ENCODE results near the gene IMP3. TPM values are rescaled to one million over a fixed set of nuclear protein-coding genes. Genes with fewer than 3 reads are reported as not detected.

Gene IMP3
- total and polyA plus RNA-seq, 2 donors (not counting 3 experiments of a cell fraction or from before 2014, with no cell fraction given): 41.3 to 64.0 TPM

DNA sequence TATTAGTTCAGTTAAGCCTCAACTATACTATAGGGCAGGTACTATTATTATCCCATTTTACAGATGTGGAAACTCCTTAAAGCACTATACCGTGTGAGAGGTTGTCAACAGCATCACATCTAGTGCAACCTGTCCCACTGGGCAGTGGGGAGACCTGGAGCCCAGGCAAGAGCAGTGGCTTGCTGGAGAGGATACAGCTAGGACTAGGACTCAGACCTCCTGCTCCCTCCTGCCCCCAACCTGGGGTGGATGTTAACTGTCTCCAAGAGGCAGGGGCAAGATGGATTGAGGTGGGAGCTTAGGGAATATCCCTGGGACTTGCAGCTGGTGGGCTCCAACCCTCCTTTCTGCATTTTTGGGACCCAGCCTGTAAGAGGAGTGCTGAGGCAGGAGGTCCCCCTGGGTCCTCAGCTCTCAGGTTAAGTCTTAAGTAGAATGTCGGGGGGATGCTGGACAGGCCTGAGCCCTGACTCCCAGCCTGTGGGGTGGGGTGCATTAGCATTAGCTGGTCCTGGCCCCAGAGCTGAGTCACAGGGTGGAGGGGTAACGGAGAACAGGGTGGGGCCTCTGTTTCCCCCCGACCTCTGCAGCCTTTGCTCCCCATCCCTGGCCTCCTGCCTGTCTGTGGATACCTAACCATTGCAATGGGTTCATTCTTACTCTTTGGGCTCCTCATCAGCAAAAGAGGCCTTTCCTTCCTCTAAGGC, 14.3 kb upstream of the IMP3 start:
- DNase-seq (ENCODE audit: low read depth, low spot score) (no peak), FAIRE-seq (no peak)
- TF ChIP-seq, protein P1, sequence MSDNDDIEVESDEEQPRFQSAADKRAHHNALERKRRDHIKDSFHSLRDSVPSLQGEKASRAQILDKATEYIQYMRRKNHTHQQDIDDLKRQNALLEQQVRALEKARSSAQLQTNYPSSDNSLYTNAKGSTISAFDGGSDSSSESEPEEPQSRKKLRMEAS (IDR thresholded peaks at IDR 0.05; ENCODE audit: insufficient read depth, insufficient read length): no peak
- TF ChIP-seq JUN (IDR thresholded peaks at IDR 0.05; ENCODE audit: borderline replicate concordance, insufficient read depth, insufficient read length, low read depth) (no peak), EZH2 (IDR thresholded peaks at IDR 0.05; ENCODE audit: borderline replicate concordance, low read depth, low read length, severe bottlenecking) (no peak), GATA2 (IDR thresholded peaks at IDR 0.05; ENCODE audit: insufficient read depth, insufficient read length, low read depth, low read length) (no peak), POLR2A (IDR thresholded peaks at IDR 0.05; ENCODE audit: low read depth, low read length) (no peak), MYC (IDR thresholded peaks at IDR 0.05; ENCODE audit: low read depth, low read length) (no peak), FOS (IDR thresholded peaks at IDR 0.05; ENCODE audit: borderline replicate concordance, insufficient read depth, low read length) (no peak), POLR2AphosphoS5 (IDR thresholded peaks at IDR 0.05; ENCODE audit: insufficient read depth, low read depth, low read length) (no peak)
- TF ChIP-seq, protein P2, sequence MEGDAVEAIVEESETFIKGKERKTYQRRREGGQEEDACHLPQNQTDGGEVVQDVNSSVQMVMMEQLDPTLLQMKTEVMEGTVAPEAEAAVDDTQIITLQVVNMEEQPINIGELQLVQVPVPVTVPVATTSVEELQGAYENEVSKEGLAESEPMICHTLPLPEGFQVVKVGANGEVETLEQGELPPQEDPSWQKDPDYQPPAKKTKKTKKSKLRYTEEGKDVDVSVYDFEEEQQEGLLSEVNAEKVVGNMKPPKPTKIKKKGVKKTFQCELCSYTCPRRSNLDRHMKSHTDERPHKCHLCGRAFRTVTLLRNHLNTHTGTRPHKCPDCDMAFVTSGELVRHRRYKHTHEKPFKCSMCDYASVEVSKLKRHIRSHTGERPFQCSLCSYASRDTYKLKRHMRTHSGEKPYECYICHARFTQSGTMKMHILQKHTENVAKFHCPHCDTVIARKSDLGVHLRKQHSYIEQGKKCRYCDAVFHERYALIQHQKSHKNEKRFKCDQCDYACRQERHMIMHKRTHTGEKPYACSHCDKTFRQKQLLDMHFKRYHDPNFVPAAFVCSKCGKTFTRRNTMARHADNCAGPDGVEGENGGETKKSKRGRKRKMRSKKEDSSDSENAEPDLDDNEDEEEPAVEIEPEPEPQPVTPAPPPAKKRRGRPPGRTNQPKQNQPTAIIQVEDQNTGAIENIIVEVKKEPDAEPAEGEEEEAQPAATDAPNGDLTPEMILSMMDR (IDR thresholded peaks at IDR 0.05; ENCODE audit: extremely low read depth in 1 of 2, insufficient read depth in 1 of 2, low read depth in 1 of 2, low read length in 2 of 2): no peak
- H3K9me3 ChIP-seq (replicated peaks; ENCODE audit: control insufficient read depth, insufficient read depth, low read length): no peaks in the 10 kb centered on the region
- peaks cover 16% of the 10 kb centered on the region for H3K4me1 ChIP-seq (ENCODE audit: control insufficient read depth, extremely low read depth, insufficient read depth, low read length)
- peaks cover 0 to 8% of the 10 kb centered on the region in 2 experiments for H3K36me3 ChIP-seq (ENCODE audit: control insufficient read depth in 2 of 2, extremely low read depth in 1 of 2, insufficient read depth in 2 of 2, low read length in 2 of 2)
- no TSS peak for BruUV-seq (replicated peaks)
- no peak overlapping the region for H3K9ac ChIP-seq (replicated peaks; ENCODE audit: extremely low read depth, insufficient read depth, low read length)
- CTCF ChIA-PET: interaction anchor here (1.0 kb wide), 1 partner anchor 30 kb away, joined by 4 read pairs; no protein-coding TSS in a partner anchor
- intact Hi-C loops (cut with micrococcal nuclease): no loop called here
- no peak overlapping the region for H3K4me3 ChIP-seq (replicated peaks in 1 of 3; ENCODE audit: insufficient read depth in 1 of 3, low read depth in 1 of 3, low read length in 3 of 3)
- H4K20me1 ChIP-seq (replicated peaks; ENCODE audit: control insufficient read depth, extremely low read depth, insufficient read depth, low read length): no peaks in the 10 kb centered on the region
- no peak overlapping the region for H3K4me2 ChIP-seq (ENCODE audit: insufficient read depth, low read length)
- H2AFZ ChIP-seq (ENCODE audit: low read depth, low read length): no peak overlapping the region
- H3K27me3 ChIP-seq (ENCODE audit: control insufficient read depth in 2 of 2, insufficient read depth in 2 of 2, low read length in 2 of 2): no peaks in the 10 kb centered on the region
- no peaks in the 10 kb centered on the region for H3K9me1 ChIP-seq (replicated peaks; ENCODE audit: control insufficient read depth, extremely low read depth, insufficient read depth, low read length)
- dilution Hi-C loops (cut with MboI; ENCODE audit: extremely low pct_ligation_motif_present, low sequenced_read_pairs): no loop called here
- POLR2A ChIA-PET: no interaction called here
- H3K79me2 ChIP-seq (ENCODE audit: control insufficient read depth, insufficient read depth, low read length): no peaks in the 10 kb centered on the region
- H3K27ac ChIP-seq (ENCODE audit: insufficient read depth, low read depth, low read length): no peak overlapping the region

Measured in endothelial cell of umbilical vein (primary cell).